GM23338 (cell line): ENCODE results near the gene VSTM1. TPM values are rescaled to one million over a fixed set of nuclear protein-coding genes. Genes with fewer than 3 reads are reported as not detected.

Source experiments
- ATAC-seq: fragments of 200-7000 bp; cut with Tn5 transposase; 3 replicates; pipeline ENCODE4 v1.9.1; 2020
- DNase-seq: peaks from one replicate; pipeline ENCODE4 v3.0.0-alpha.2; 2015; ENCODE audit warnings: low spot score
- H2AFZ ChIP-seq: fragments of 200-600 bp; sonication (generic); 2 replicates; pipeline ENCODE4 v1.8.0; 2016; ENCODE audit warnings: antibody characterized with exemption, mild to moderate bottlenecking, moderate library complexity
- H3F3A ChIP-seq: fragments of 200-600 bp; sonication (generic); replicated peaks from 2 replicates; pipeline ENCODE4 v1.8.0; 2017; ENCODE audit warnings: antibody characterized with exemption, mixed run types, low read depth
- H3K27ac ChIP-seq: fragments of 200-600 bp; sonication (generic); 2 replicates; pipeline ENCODE4 v1.6.1; 2016; ENCODE audit warnings: low read depth
- H3K27me3 ChIP-seq: fragments of 200-600 bp; sonication (generic); 2 replicates; pipeline ENCODE4 v1.8.0; 2016; ENCODE audit warnings: mild to moderate bottlenecking, mixed run types, moderate library complexity; ENCODE audit not compliant: insufficient read depth
- H3K36me3 ChIP-seq: fragments of 200-600 bp; sonication (generic); 2 replicates; pipeline ENCODE4 v1.8.0; 2016; ENCODE audit warnings: mild to moderate bottlenecking; ENCODE audit not compliant: insufficient read depth
- H3K4me1 ChIP-seq: fragments of 200-600 bp; sonication (generic); 2 replicates; pipeline ENCODE4 v1.8.0; 2016; ENCODE audit warnings: mild to moderate bottlenecking, moderate library complexity; ENCODE audit not compliant: insufficient read depth
- H3K4me2 ChIP-seq: fragments of 200-600 bp; sonication (generic); 2 replicates; pipeline ENCODE4 v1.7.1; 2017; ENCODE audit warnings: mixed run types
- H3K4me3 ChIP-seq: fragments of 200-600 bp; sonication (generic); 2 replicates; pipeline ENCODE4 v1.6.1; 2016; ENCODE audit warnings: mixed run types
- H3K79me2 ChIP-seq: fragments of 200-600 bp; sonication (generic); replicated peaks from 2 replicates; pipeline ENCODE4 v1.8.0; 2017; ENCODE audit warnings: mild to moderate bottlenecking; ENCODE audit not compliant: insufficient read depth
- H3K9me2 ChIP-seq: fragments of 200-600 bp; sonication (generic); 2 replicates; pipeline ENCODE4 v1.8.0; 2017; ENCODE audit not compliant: insufficient read depth
- H4K20me1 ChIP-seq: fragments of 200-600 bp; sonication (generic); replicated peaks from 2 replicates; pipeline ENCODE4 v1.8.0; 2017; ENCODE audit warnings: mild to moderate bottlenecking; ENCODE audit not compliant: insufficient read depth
- H3K27ac Mint-ChIP-seq: 2 replicates; pipeline ENCODE4 v1.8.0; 2020; ENCODE audit warnings: inconsistent platforms, mild to moderate bottlenecking, moderate library complexity, mixed read lengths
- H3K27me3 Mint-ChIP-seq: 3 replicates; pipeline ENCODE4 v1.8.0; 2022; ENCODE audit warnings: low read depth, mild to moderate bottlenecking, moderate library complexity, mixed read lengths, inconsistent platforms; ENCODE audit not compliant: insufficient read depth, poor library complexity
- H3K36me3 Mint-ChIP-seq: 3 replicates; pipeline ENCODE4 v1.8.0; 2021; ENCODE audit warnings: low read depth, mild to moderate bottlenecking, inconsistent platforms, moderate library complexity, mixed read lengths
- H3K4me1 Mint-ChIP-seq: 3 replicates; pipeline ENCODE4 v1.8.0; 2020; ENCODE audit warnings: mild to moderate bottlenecking, inconsistent platforms, mixed read lengths
- H3K4me3 Mint-ChIP-seq: 3 replicates; pipeline ENCODE4 v1.8.0; 2021; ENCODE audit warnings: moderate library complexity, mild to moderate bottlenecking, inconsistent platforms, mixed read lengths
- H3K9me3 Mint-ChIP-seq: 3 replicates; pipeline ENCODE4 v1.8.0; 2020; ENCODE audit warnings: moderate library complexity, mild to moderate bottlenecking, inconsistent platforms, mixed read lengths
- CREB1 ChIP-seq: fragments of 250-450 bp; sonication (Bioruptor Pico); IDR thresholded peaks from 2 replicates; pipeline ENCODE4 v1.5.0; 2020; ENCODE audit warnings: low read depth, mild to moderate bottlenecking, moderate library complexity
- EZH2 ChIP-seq: fragments of 200-600 bp; sonication (generic); IDR thresholded peaks from one replicate; pipeline ENCODE4 v1.8.0; 2017; ENCODE audit warnings: antibody characterized with exemption, mild to moderate bottlenecking, low read depth; ENCODE audit not compliant: unreplicated experiment
- EZH2phosphoT487 ChIP-seq: fragments of 200-600 bp; sonication (generic); IDR thresholded peaks from one replicate; pipeline ENCODE4 v1.8.1; 2018; ENCODE audit warnings: antibody characterized with exemption; ENCODE audit not compliant: unreplicated experiment
- JUNB ChIP-seq: IDR thresholded peaks from one replicate; pipeline ENCODE4 v1.6.1; 2016; ENCODE audit warnings: antibody characterized with exemption; ENCODE audit not compliant: unreplicated experiment
- NANOG ChIP-seq: IDR thresholded peaks from 2 replicates; pipeline ENCODE4 v1.6.1; 2016; ENCODE audit warnings: antibody characterized with exemption, borderline replicate concordance
- POLR2AphosphoS5 ChIP-seq: IDR thresholded peaks from 2 replicates; pipeline ENCODE4 v1.6.1; 2016; ENCODE audit warnings: antibody characterized with exemption, low read depth
- STAT1 ChIP-seq: IDR thresholded peaks from one replicate; pipeline ENCODE4 v1.6.1; 2016; ENCODE audit warnings: antibody characterized with exemption; ENCODE audit not compliant: unreplicated experiment
- ZNF114 ChIP-seq: fragments of 250-450 bp; sonication (Bioruptor Pico); IDR thresholded peaks from 2 replicates; pipeline ENCODE4 v1.5.0; 2020; ENCODE audit warnings: mild to moderate bottlenecking, moderate library complexity
- ZNF331 ChIP-seq: fragments of 250-450 bp; sonication (Bioruptor Pico); IDR thresholded peaks from 2 replicates; pipeline ENCODE4 v1.5.0; 2020; ENCODE audit warnings: low read depth, mild to moderate bottlenecking, moderate library complexity
- polyA plus RNA-seq: library from polyadenylated mRNA; unstranded; fragments of >200 nt; fragmentation: Nextera tagmentation; extraction: Ambion mirVana; gene quantifications from 2 replicates; pipeline ENCODE4 v1.2.1, GENCODE V29; 2016
- total RNA-seq: library from RNA; depleted of rRNA; stranded (reverse); fragments of >200 nt; shearing (Covaris generic); gene quantifications from 2 replicates; pipeline ENCODE4 v1.2.3, GENCODE V29; 2014
- TF ChIP-seq, protein P1 (sequence below), 2 experiments: fragments of 200-600 bp in 1 of 2; sonication (generic) in 1 of 2; conservative IDR thresholded peaks; 2 replicates each; pipeline versions ENCODE4 v1.5.1 to v1.6.1; 2016 to 2017; ENCODE audit warnings: antibody characterized with exemption in 2 of 2, low read depth in 2 of 2, mild to moderate bottlenecking in 2 of 2, moderate library complexity in 1 of 2
- TF ChIP-seq, protein P2 (sequence below): IDR thresholded peaks from one replicate; pipeline ENCODE4 v1.6.1; 2018; ENCODE audit warnings: antibody characterized with exemption; ENCODE audit not compliant: unreplicated experiment
- TF ChIP-seq, protein P3 (sequence below): IDR thresholded peaks from 2 replicates; pipeline ENCODE4 v1.6.1; 2016; ENCODE audit warnings: antibody characterized with exemption
- TF ChIP-seq, protein P4 (sequence below): fragments of 250-450 bp; sonication (Bioruptor Pico); IDR thresholded peaks from 2 replicates; pipeline ENCODE4 v1.5.0; 2020; ENCODE audit warnings: mild to moderate bottlenecking, moderate library complexity

The VSTM1 gene
- total and polyA plus RNA-seq, 2 experiments from 2014 or later = not detected

DNA sequence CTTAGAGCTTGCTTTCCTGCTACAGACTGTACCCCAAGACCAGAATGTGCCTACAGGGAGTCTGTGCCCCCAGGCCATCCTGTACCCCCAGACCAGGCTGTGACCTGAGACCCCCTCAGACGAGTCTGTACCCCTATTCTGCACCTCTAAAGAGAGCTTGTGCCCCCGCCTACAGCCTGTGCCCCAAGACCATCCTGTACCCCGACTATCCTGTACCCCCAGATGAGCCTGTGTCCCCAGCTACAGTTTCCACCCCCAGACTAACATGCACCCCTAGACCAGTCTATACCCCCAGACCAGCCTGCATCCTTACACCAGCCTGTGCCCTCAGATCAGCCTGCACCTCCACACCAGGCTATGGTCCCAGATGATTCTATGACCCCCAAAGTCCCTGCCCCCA is 70.2 kb downstream of the VSTM1 start:
- no peak for DNase-seq
- TF ChIP-seq, protein P1, sequence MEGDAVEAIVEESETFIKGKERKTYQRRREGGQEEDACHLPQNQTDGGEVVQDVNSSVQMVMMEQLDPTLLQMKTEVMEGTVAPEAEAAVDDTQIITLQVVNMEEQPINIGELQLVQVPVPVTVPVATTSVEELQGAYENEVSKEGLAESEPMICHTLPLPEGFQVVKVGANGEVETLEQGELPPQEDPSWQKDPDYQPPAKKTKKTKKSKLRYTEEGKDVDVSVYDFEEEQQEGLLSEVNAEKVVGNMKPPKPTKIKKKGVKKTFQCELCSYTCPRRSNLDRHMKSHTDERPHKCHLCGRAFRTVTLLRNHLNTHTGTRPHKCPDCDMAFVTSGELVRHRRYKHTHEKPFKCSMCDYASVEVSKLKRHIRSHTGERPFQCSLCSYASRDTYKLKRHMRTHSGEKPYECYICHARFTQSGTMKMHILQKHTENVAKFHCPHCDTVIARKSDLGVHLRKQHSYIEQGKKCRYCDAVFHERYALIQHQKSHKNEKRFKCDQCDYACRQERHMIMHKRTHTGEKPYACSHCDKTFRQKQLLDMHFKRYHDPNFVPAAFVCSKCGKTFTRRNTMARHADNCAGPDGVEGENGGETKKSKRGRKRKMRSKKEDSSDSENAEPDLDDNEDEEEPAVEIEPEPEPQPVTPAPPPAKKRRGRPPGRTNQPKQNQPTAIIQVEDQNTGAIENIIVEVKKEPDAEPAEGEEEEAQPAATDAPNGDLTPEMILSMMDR (conservative IDR thresholded peaks at IDR 0.05; ENCODE audit: low read depth in 2 of 2) = no peak
- TF ChIP-seq CREB1 (no peak), POLR2AphosphoS5 (no peak), ZNF114 (CRISPR knock-in tag) (no peak), EZH2phosphoT487 (no peak), NANOG (no peak), EZH2 (no peak), JUNB (no peak), ZNF331 (no peak), STAT1 (no peak)
- TF ChIP-seq, protein P2, sequence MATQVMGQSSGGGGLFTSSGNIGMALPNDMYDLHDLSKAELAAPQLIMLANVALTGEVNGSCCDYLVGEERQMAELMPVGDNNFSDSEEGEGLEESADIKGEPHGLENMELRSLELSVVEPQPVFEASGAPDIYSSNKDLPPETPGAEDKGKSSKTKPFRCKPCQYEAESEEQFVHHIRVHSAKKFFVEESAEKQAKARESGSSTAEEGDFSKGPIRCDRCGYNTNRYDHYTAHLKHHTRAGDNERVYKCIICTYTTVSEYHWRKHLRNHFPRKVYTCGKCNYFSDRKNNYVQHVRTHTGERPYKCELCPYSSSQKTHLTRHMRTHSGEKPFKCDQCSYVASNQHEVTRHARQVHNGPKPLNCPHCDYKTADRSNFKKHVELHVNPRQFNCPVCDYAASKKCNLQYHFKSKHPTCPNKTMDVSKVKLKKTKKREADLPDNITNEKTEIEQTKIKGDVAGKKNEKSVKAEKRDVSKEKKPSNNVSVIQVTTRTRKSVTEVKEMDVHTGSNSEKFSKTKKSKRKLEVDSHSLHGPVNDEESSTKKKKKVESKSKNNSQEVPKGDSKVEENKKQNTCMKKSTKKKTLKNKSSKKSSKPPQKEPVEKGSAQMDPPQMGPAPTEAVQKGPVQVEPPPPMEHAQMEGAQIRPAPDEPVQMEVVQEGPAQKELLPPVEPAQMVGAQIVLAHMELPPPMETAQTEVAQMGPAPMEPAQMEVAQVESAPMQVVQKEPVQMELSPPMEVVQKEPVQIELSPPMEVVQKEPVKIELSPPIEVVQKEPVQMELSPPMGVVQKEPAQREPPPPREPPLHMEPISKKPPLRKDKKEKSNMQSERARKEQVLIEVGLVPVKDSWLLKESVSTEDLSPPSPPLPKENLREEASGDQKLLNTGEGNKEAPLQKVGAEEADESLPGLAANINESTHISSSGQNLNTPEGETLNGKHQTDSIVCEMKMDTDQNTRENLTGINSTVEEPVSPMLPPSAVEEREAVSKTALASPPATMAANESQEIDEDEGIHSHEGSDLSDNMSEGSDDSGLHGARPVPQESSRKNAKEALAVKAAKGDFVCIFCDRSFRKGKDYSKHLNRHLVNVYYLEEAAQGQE = no peak
- TF ChIP-seq, protein P3, sequence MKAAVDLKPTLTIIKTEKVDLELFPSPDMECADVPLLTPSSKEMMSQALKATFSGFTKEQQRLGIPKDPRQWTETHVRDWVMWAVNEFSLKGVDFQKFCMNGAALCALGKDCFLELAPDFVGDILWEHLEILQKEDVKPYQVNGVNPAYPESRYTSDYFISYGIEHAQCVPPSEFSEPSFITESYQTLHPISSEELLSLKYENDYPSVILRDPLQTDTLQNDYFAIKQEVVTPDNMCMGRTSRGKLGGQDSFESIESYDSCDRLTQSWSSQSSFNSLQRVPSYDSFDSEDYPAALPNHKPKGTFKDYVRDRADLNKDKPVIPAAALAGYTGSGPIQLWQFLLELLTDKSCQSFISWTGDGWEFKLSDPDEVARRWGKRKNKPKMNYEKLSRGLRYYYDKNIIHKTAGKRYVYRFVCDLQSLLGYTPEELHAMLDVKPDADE = no peak
- TF ChIP-seq, protein P4, sequence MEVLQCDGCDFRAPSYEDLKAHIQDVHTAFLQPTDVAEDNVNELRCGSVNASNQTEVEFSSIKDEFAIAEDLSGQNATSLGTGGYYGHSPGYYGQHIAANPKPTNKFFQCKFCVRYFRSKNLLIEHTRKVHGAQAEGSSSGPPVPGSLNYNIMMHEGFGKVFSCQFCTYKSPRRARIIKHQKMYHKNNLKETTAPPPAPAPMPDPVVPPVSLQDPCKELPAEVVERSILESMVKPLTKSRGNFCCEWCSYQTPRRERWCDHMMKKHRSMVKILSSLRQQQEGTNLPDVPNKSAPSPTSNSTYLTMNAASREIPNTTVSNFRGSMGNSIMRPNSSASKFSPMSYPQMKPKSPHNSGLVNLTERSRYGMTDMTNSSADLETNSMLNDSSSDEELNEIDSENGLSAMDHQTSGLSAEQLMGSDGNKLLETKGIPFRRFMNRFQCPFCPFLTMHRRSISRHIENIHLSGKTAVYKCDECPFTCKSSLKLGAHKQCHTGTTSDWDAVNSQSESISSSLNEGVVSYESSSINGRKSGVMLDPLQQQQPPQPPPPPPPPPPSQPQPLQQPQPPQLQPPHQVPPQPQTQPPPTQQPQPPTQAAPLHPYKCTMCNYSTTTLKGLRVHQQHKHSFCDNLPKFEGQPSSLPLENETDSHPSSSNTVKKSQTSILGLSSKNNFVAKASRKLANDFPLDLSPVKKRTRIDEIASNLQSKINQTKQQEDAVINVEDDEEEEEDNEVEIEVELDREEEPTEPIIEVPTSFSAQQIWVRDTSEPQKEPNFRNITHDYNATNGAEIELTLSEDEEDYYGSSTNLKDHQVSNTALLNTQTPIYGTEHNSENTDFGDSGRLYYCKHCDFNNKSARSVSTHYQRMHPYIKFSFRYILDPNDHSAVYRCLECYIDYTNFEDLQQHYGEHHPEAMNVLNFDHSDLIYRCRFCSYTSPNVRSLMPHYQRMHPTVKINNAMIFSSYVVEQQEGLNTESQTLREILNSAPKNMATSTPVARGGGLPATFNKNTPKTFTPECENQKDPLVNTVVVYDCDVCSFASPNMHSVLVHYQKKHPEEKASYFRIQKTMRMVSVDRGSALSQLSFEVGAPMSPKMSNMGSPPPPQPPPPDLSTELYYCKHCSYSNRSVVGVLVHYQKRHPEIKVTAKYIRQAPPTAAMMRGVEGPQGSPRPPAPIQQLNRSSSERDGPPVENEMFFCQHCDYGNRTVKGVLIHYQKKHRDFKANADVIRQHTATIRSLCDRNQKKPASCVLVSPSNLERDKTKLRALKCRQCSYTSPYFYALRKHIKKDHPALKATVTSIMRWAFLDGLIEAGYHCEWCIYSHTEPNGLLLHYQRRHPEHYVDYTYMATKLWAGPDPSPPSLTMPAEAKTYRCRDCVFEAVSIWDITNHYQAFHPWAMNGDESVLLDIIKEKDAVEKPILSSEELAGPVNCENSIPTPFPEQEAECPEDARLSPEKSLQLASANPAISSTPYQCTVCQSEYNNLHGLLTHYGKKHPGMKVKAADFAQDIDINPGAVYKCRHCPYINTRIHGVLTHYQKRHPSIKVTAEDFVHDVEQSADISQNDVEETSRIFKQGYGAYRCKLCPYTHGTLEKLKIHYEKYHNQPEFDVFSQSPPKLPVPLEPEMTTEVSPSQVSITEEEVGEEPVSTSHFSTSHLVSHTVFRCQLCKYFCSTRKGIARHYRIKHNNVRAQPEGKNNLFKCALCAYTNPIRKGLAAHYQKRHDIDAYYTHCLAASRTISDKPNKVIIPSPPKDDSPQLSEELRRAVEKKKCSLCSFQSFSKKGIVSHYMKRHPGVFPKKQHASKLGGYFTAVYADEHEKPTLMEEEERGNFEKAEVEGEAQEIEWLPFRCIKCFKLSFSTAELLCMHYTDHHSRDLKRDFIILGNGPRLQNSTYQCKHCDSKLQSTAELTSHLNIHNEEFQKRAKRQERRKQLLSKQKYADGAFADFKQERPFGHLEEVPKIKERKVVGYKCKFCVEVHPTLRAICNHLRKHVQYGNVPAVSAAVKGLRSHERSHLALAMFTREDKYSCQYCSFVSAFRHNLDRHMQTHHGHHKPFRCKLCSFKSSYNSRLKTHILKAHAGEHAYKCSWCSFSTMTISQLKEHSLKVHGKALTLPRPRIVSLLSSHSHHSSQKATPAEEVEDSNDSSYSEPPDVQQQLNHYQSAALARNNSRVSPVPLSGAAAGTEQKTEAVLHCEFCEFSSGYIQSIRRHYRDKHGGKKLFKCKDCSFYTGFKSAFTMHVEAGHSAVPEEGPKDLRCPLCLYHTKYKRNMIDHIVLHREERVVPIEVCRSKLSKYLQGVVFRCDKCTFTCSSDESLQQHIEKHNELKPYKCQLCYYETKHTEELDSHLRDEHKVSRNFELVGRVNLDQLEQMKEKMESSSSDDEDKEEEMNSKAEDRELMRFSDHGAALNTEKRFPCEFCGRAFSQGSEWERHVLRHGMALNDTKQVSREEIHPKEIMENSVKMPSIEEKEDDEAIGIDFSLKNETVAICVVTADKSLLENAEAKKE (CRISPR knock-in tag) = no peak
- Histone ChIP-seq H2AFZ (no peak overlapping the region), H3K4me1 (peaks cover 18% of the 10 kb centered on the region), H3K79me2 (no peaks in the 10 kb centered on the region), H3K9me2 (no peaks in the 10 kb centered on the region), H3K4me2 (no peak overlapping the region), H3F3A (peaks cover 4% of the 10 kb centered on the region; the same call in 1 of the 2 replicates), H3K27ac (no peak overlapping the region), H4K20me1 (no peaks in the 10 kb centered on the region), H3K4me3 (no peak overlapping the region), H3K27me3 (peaks cover 74% of the 10 kb centered on the region), H3K36me3 (no peaks in the 10 kb centered on the region)
- peaks cover 53% of the 10 kb centered on the region for H3K27me3 Mint-ChIP-seq
- no peaks in the 10 kb centered on the region for H3K9me3 Mint-ChIP-seq
- peaks cover 21% of the 10 kb centered on the region for H3K4me1 Mint-ChIP-seq
- no peak overlapping the region for H3K27ac Mint-ChIP-seq
- H3K4me3 Mint-ChIP-seq = no peak overlapping the region
- no peak for ATAC-seq
- no peaks in the 10 kb centered on the region; the same call in 2 of the 3 replicates for H3K36me3 Mint-ChIP-seq
